T47D (cell line): Measurements from ENCODE around the gene SRGAP3.
"Not testable (repeated sequence)": the region's sequence is repeated elsewhere in the genome, so short reads cannot be mapped to it uniquely, and the experiment has no call there.

Source experiments
- DNase-seq, 2 experiments: peaks; one replicate each; pipeline versions ENCODE4 v3.0.0 to v3.0.0-alpha.2; 2011 to 2012; ENCODE audit warnings: low read depth in 1 of 2, low spot score in 1 of 2
- JUND ChIP-seq: IDR thresholded peaks from 2 replicates; pipeline ENCODE4 v1.6.1; 2012; ENCODE audit warnings: low read depth
- in situ Hi-C: cut with HindIII; loops from 2 replicates; pipeline ENCODE4 v1.10.0; 2016; ENCODE audit warnings: low sequenced_read_pairs, low pct_unique_long_range_greater_than_20kb

SRGAP3 gene

GRCh38 chr3:9098716-9099675 is 150.4 kb downstream of the SRGAP3 start:
- DNase-seq = peak; percentile 75 to 95
- peak; percentile 73; the same call in 1 of the 2 replicates for TF ChIP-seq JUND
- in situ Hi-C loops = no loop called here

DNA sequence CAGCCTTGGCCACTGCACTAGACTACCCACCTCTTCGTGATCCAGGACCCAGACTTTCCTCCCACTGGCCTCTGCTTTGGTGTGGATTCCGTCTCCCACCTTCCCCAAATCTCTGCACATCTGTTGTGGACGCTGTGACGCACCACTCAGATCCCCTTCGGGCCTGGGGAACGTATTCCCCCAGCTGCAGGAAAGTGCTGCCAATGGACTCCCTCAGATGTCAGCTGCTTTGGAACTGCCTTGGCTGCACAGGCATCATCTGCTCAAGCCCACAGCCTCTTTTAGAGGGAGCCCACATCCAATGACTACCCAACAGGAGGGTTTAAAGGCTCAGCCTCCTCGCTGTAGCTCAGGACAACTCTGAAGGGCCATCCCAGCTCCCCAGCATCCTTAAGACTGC is 152.0 kb downstream of the SRGAP3 start:
- DNase-seq = no peak
- TF ChIP-seq JUND = no peak
- in situ Hi-C loops = no loop called here

GRCh38 chr3:9091486-9092235 is 157.8 kb downstream of the SRGAP3 start:
- no peak for TF ChIP-seq JUND
- DNase-seq = no peak
- in situ Hi-C loops = no loop called here

DNA sequence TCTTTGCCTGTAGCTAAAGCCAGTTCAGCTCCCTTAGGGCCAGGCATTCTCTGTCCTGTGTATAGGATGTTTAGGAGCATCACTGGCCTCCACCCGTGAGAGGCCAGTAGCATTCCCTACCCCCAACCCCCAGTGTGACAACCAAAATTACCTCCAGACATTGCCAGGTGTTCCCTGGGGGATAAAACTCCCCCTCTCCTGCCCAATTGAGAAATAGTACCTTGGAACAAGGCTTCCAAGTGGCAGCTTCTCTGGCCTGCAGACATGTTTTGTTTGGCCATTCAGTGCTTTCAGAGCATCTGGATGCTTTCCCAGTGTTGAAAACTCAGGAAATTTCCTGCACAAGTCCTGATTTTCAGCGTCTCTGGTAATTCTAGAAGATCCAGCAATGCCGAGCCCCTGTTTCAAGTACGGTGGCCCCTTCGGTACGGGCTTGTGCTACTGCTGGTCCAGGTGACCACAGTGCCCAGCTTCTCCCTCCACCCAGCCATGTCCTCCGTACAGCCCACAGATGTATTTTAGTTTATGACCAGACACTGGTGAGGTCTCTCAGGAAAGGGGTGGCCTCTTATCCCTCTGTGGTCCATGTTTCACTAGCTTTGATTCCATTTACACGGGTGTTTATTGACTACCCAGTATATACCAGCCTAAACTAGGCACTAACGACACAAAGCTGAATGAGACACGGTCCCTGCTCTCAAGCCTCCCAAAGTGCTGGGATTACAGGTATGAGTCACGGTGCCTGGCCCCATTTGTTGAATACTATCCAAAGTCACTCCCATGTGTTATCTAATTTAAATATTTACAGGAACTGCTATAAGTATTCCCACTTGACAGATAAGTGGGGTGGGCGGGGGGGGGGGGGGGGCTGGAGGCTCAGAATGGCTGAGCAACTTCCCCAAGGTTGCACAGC is 160.7 kb downstream of the SRGAP3 start:
- no peak for DNase-seq
- in situ Hi-C loops = no loop called here

DNA sequence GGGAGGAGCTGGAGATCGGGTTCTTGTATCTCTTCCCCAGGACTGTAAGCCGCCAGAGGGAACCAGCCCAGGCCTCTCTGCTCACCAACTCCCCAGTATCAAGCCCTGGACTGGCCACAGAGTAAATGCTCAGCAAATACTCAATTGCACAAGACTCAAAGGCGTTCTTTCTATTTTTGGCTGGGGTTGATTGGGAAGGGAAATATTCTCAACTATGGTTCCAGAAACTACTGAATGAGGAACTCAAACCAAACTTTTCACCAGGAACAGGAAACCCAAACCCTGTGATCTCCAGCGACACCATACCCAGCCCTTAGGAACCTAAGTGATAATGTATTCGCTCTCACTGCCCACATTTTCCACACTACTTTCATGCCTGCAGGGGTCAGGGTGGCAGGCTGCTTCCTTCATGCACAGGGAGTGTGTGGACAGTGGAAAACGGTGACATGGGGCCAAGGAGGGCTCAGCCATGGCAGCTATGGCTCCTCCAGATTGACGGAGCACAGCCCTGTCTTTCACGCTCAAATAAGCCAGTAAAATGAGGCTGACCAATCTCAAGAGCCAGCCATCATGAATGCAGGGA is 161.5 kb downstream of the SRGAP3 start:
- in situ Hi-C loops = no loop called here
- DNase-seq = no peak
- no peak for TF ChIP-seq JUND

More for the DNA sequence above, 160.7 kb downstream of the SRGAP3 start:
- TF ChIP-seq JUND = no peak

DNA sequence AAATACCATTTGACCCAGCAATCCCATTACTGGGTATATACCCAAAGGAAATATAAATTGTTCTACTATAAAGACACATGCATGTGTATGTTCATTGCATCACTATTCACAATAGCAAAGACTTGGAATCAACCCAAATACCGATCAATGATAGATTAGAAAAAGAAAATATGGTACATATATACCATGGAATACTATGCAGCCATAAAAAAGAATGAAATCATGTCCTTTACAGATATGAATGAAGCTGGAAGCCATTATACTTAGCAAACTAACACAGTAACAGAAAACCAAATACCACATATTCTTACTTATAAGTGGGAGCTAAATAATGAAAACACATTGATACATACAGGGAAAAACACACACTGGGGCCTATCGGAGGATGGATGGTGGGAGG is 164.0 kb downstream of the SRGAP3 start:
- DNase-seq, in situ Hi-C loops: not testable (repeated sequence)

GRCh38 chr3:9081184-9081818 is 168.1 kb downstream of the SRGAP3 start:
- in situ Hi-C loops = no loop called here

GRCh38 chr3:9080163-9080562 is 169.3 kb downstream of the SRGAP3 start:
- no peak for TF ChIP-seq JUND
- no peak for DNase-seq
- in situ Hi-C loops = no loop called here

More at GRCh38 chr3:9081184-9081818, 168.1 kb downstream of the SRGAP3 start:
- DNase-seq = no peak
- TF ChIP-seq JUND = no peak

GRCh38 chr3:9079676-9080075 is 169.8 kb downstream of the SRGAP3 start:
- DNase-seq = no peak
- no peak for TF ChIP-seq JUND
- in situ Hi-C loops = no loop called here

DNA sequence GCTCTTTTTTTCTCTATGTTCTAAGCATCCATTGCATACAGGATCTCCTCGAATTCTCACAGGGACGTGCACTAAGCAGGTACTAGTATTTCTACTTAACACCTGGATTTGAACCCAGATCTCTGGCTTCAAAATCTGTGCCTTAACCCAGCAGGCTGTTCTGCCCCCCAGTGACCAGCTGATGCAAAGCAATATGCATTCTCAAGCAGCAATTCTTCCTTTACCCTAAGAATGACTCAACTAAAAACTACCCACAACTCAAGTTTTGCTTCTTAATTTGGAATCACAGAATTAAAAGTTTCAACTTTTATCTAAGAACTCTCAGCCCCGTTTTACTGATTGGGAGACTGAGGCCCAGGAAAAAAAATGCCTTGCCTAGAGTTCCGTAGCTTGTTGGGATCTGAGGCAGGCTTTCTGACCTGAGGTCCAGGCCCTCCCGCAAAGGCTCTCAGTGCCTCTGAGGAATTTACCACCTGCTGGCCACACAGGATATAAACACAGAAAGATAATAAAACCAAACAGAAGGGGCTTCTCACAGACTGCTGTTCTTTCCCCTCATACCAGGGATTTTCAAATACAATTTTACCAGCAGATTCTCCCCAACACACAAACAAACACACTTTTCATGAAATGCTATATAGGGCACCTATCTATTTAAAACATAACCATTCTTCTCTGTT is 170.7 kb downstream of the SRGAP3 start:
- in situ Hi-C loops = no loop called here
- no peak for TF ChIP-seq JUND
- no peak for DNase-seq

GRCh38 chr3:9077029-9077428 is 172.4 kb downstream of the SRGAP3 start:
- DNase-seq = no peak
- TF ChIP-seq JUND = no peak
- in situ Hi-C loops = no loop called here
